Hepatocyte (in vitro differentiated cells): Measurements from ENCODE around the gene UNC45B. TPM values are rescaled to one million over a fixed set of nuclear protein-coding genes. Genes with fewer than 3 reads are reported as not detected.
"Not testable (repeated sequence)": the region's sequence is repeated elsewhere in the genome, so short reads cannot be mapped to it uniquely, and the experiment has no call there.

Experiments used
- DNase-seq: peaks from one replicate; pipeline ENCODE4 v3.0.0-alpha.2; 2016; ENCODE audit warnings: low spot score
- H2AFZ ChIP-seq: fragments of 200-600 bp; sonication (generic); 2 replicates; pipeline ENCODE4 v1.6.0; 2016; ENCODE audit warnings: antibody characterized with exemption, mild to moderate bottlenecking
- H3K27ac ChIP-seq: fragments of 200-600 bp; sonication (generic); 2 replicates; pipeline ENCODE4 v1.5.1; 2016; ENCODE audit warnings: mild to moderate bottlenecking
- H3K27me3 ChIP-seq: fragments of 200-600 bp; sonication (generic); 2 replicates; pipeline ENCODE4 v1.6.1; 2016
- H3K36me3 ChIP-seq: fragments of 200-600 bp; sonication (generic); replicated peaks from 2 replicates; pipeline ENCODE4 v1.5.1; 2016; ENCODE audit warnings: low read depth; ENCODE audit not compliant: insufficient read depth
- H3K4me1 ChIP-seq: fragments of 200-600 bp; sonication (generic); 2 replicates; pipeline ENCODE4 v1.5.1; 2016; ENCODE audit warnings: mild to moderate bottlenecking, moderate library complexity; ENCODE audit not compliant: insufficient read depth
- H3K4me2 ChIP-seq: fragments of 200-600 bp; sonication (generic); 2 replicates; pipeline ENCODE4 v1.6.0; 2016
- H3K4me3 ChIP-seq: fragments of 200-600 bp; sonication (generic); 2 replicates; pipeline ENCODE4 v1.5.1; 2016; ENCODE audit warnings: mild to moderate bottlenecking
- H3K79me2 ChIP-seq: fragments of 200-600 bp; sonication (generic); 2 replicates; pipeline ENCODE4 v1.6.0; 2017; ENCODE audit warnings: mild to moderate bottlenecking
- H3K9me2 ChIP-seq: fragments of 200-600 bp; sonication (generic); replicated peaks from 2 replicates; pipeline ENCODE4 v1.6.0; 2017; ENCODE audit warnings: mild to moderate bottlenecking; ENCODE audit not compliant: insufficient read depth
- H3K9me3 ChIP-seq: fragments of 200-600 bp; sonication (generic); 2 replicates; pipeline ENCODE4 v1.5.1; 2016; ENCODE audit warnings: low read depth, mild to moderate bottlenecking
- H4K20me1 ChIP-seq: fragments of 200-600 bp; sonication (generic); 2 replicates; pipeline ENCODE4 v1.6.0; 2016; ENCODE audit warnings: mild to moderate bottlenecking; ENCODE audit not compliant: insufficient read depth, poor library complexity, severe bottlenecking
- EZH2 ChIP-seq: fragments of 200-600 bp; sonication (generic); IDR thresholded peaks from 2 replicates; pipeline ENCODE4 v1.6.1; 2016; ENCODE audit warnings: antibody characterized with exemption, mild to moderate bottlenecking, borderline replicate concordance
- EZH2phosphoT487 ChIP-seq: fragments of 200-600 bp; sonication (generic); IDR thresholded peaks from one replicate; pipeline ENCODE4 v1.6.1; 2018; ENCODE audit warnings: antibody characterized with exemption, mild to moderate bottlenecking, low read depth, moderate library complexity; ENCODE audit not compliant: unreplicated experiment, severe bottlenecking
- WGBS: methylation state at CpG from one replicate; pipeline ENCODE4 v1.1.6; 2016; ENCODE audit warnings: low lambda C conversion rate; ENCODE audit errors: missing lambda C conversion rate; 5-methylcytosine and 5-hydroxymethylcytosine counted together
- polyA plus RNA-seq: library from polyadenylated mRNA; unstranded; fragments of >200 nt; fragmentation: Nextera tagmentation; extraction: Ambion mirVana; gene quantifications from 2 replicates; pipeline ENCODE4 v1.2.1, GENCODE V29; 2016
- total RNA-seq: library from RNA; depleted of rRNA; stranded (reverse); fragments of >200 nt; gene quantifications from 2 replicates; pipeline ENCODE4 v1.2.3, GENCODE V29; 2014
- TF ChIP-seq, protein P1 (sequence below): fragments of 200-600 bp; sonication (generic); IDR thresholded peaks from 2 replicates; pipeline ENCODE4 v1.5.1; 2016; ENCODE audit warnings: antibody characterized with exemption, mild to moderate bottlenecking; ENCODE audit not compliant: poor library complexity

UNC45B gene
- total and polyA plus RNA-seq, 2 experiments from 2014 or later, result not detected

GRCh38 chr17:35174835-35175334 is 27.3 kb downstream of the UNC45B start:
- Histone ChIP-seq H3K36me3 (no peaks in the 10 kb centered on the region), H3K27me3 (peaks cover 3% of the 10 kb centered on the region), H4K20me1 (no peaks in the 10 kb centered on the region), H3K9me3 (no peaks in the 10 kb centered on the region), H2AFZ (no peak overlapping the region), H3K4me1 (no peaks in the 10 kb centered on the region), H3K79me2 (no peaks in the 10 kb centered on the region), H3K9me2 (no peaks in the 10 kb centered on the region), H3K4me2 (no peak overlapping the region), H3K27ac (no peak overlapping the region), H3K4me3 (no peak overlapping the region)
- TF ChIP-seq, protein P1, sequence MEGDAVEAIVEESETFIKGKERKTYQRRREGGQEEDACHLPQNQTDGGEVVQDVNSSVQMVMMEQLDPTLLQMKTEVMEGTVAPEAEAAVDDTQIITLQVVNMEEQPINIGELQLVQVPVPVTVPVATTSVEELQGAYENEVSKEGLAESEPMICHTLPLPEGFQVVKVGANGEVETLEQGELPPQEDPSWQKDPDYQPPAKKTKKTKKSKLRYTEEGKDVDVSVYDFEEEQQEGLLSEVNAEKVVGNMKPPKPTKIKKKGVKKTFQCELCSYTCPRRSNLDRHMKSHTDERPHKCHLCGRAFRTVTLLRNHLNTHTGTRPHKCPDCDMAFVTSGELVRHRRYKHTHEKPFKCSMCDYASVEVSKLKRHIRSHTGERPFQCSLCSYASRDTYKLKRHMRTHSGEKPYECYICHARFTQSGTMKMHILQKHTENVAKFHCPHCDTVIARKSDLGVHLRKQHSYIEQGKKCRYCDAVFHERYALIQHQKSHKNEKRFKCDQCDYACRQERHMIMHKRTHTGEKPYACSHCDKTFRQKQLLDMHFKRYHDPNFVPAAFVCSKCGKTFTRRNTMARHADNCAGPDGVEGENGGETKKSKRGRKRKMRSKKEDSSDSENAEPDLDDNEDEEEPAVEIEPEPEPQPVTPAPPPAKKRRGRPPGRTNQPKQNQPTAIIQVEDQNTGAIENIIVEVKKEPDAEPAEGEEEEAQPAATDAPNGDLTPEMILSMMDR, result no peak
- TF ChIP-seq EZH2phosphoT487 (no peak), EZH2 (no peak)
- DNase-seq, result no peak
- 93% methylated on average over 1 of the region's 2 CpGs for WGBS

DNA sequence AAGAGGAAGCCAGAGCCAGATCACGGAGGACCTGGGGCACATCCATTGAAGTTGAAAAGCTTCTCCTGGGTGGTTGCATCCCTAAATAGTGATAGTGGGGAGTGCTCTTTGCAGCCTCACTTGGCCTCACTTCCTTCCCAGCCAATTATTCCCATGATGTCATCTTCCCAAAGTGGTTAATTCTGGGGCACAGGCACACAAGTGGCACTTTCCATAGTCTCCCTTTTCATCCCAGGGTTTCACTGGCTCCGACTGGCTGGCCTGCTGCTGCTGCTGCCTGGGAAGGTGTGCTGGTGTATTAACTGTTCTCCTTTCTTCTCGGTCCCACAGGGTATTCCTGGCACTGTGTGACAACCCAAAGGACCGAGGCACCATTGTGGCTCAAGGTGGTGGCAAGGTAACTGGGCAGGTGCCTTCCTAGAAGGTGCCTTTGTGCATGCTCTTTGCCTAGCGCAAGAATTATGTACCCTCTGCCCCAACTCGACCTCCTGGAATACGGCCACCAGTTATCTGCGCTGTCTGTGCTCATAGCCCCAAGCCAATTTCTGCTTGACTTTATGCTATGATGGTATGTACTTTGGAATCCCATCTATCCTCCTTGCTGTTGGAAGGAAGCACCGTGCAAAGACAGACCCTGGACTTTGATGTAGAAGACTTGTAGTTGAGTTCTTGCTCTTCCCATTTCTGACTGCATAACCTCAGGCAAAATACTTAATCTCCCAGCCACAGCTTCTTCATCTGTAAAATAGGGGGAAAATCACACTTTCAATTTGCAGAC is 28.2 kb downstream of the UNC45B start:
- Histone ChIP-seq H2AFZ (no peak overlapping the region), H3K36me3 (no peaks in the 10 kb centered on the region), H4K20me1 (no peaks in the 10 kb centered on the region), H3K4me2 (no peak overlapping the region), H3K27me3 (peaks cover 3% of the 10 kb centered on the region), H3K4me1 (no peaks in the 10 kb centered on the region), H3K4me3 (no peak overlapping the region), H3K27ac (no peak overlapping the region), H3K79me2 (no peaks in the 10 kb centered on the region), H3K9me3 (no peaks in the 10 kb centered on the region), H3K9me2 (no peaks in the 10 kb centered on the region)
- DNase-seq, result no peak
- no peak for TF ChIP-seq EZH2
- TF ChIP-seq, protein P1, result no peak
- TF ChIP-seq EZH2phosphoT487, result no peak
- WGBS, result 85% methylated on average over 9 of the region's 9 CpGs

GRCh38 chr17:35176897-35177296 is 29.3 kb downstream of the UNC45B start:
- Histone ChIP-seq H3K9me3 (no peaks in the 10 kb centered on the region), H3K27me3 (peaks cover 3% of the 10 kb centered on the region), H3K4me1 (no peaks in the 10 kb centered on the region), H3K4me2 (no peak overlapping the region), H3K79me2 (no peaks in the 10 kb centered on the region), H3K9me2 (no peaks in the 10 kb centered on the region), H3K36me3 (no peaks in the 10 kb centered on the region), H3K4me3 (no peak overlapping the region), H4K20me1 (no peaks in the 10 kb centered on the region), H3K27ac (no peak overlapping the region), H2AFZ (no peak overlapping the region)
- 83% methylated on average over 8 of the region's 8 CpGs for WGBS
- TF ChIP-seq, protein P1, result no peak
- TF ChIP-seq EZH2, result no peak
- no peak for TF ChIP-seq EZH2phosphoT487
- no peak for DNase-seq

GRCh38 chr17:35179379-35179778 is 31.8 kb downstream of the UNC45B start:
- H3K79me2 ChIP-seq, H3K27me3 ChIP-seq, DNase-seq, H3K36me3 ChIP-seq, H3K4me2 ChIP-seq, H3K4me3 ChIP-seq, H3K27ac ChIP-seq, H3K4me1 ChIP-seq, H3K9me3 ChIP-seq, H4K20me1 ChIP-seq, H2AFZ ChIP-seq, H3K9me2 ChIP-seq: not testable (repeated sequence)
- WGBS, result 89% methylated on average over 5 of the region's 5 CpGs
